WTC11 (cell line): ENCODE results near the gene AATK. TPM values are rescaled to one million over a fixed set of nuclear protein-coding genes. Genes with fewer than 3 reads are reported as not detected.

Experiments
- ATAC-seq: fragments of 200-7000 bp; cut with Tn5 transposase; 2 replicates; pipeline ENCODE4 v1.10.0; 2021; ENCODE audit warnings: mild to moderate bottlenecking, moderate library complexity
- CTCF ChIA-PET: fragments of 300-600 bp; sonication (Branson Sonifier 250); formaldehyde crosslinking; loops from one replicate; lab custom pipeline; 2021; ENCODE audit warnings: antibody characterized with exemption; lab: Charles Lee
- POLR2A ChIA-PET: fragments of 350-600 bp; sonication (Branson Sonifier 250); formaldehyde crosslinking; loops from one replicate; lab custom pipeline; 2021; ENCODE audit warnings: antibody characterized with exemption; lab: Charles Lee
- DNase-seq: peaks from one replicate; pipeline ENCODE4 v3.0.0; 2021; ENCODE audit warnings: low spot score
- H3K27ac Mint-ChIP-seq: 2 replicates; pipeline ENCODE4 v1.8.0; 2021; ENCODE audit warnings: mixed read lengths
- H3K27me3 Mint-ChIP-seq: 2 replicates; pipeline ENCODE4 v1.8.0; 2021; ENCODE audit warnings: low read depth, mild to moderate bottlenecking, moderate library complexity, mixed read lengths
- H3K36me3 Mint-ChIP-seq: 2 replicates; pipeline ENCODE4 v1.8.0; 2021; ENCODE audit warnings: mixed read lengths
- H3K4me1 Mint-ChIP-seq: 2 replicates; pipeline ENCODE4 v1.8.0; 2022; ENCODE audit warnings: mixed read lengths
- H3K4me3 Mint-ChIP-seq: 2 replicates; pipeline ENCODE4 v1.8.0; 2021; ENCODE audit warnings: mild to moderate bottlenecking, moderate library complexity, mixed read lengths
- H3K9me3 Mint-ChIP-seq: 2 replicates; pipeline ENCODE4 v1.8.0; 2021; ENCODE audit warnings: mixed read lengths
- ATF1 ChIP-seq: sonication (generic); formaldehyde crosslinking; IDR thresholded peaks from 2 replicates; pipeline ENCODE4 v1.8.1; 2023; ENCODE audit warnings: mild to moderate bottlenecking, moderate library complexity, missing genetic modification reagents
- CDX4 ChIP-seq: fragments of 250-450 bp; sonication (Bioruptor Pico); IDR thresholded peaks from 2 replicates; pipeline ENCODE4 v1.9.0; 2021; ENCODE audit warnings: moderate library complexity, mild to moderate bottlenecking, inconsistent platforms, borderline replicate concordance
- CREM ChIP-seq: sonication (generic); formaldehyde crosslinking; IDR thresholded peaks from 2 replicates; pipeline ENCODE4 v1.8.1; 2022; ENCODE audit warnings: mild to moderate bottlenecking, missing genetic modification reagents, moderate library complexity
- EMX1 ChIP-seq: fragments of 250-450 bp; sonication (Bioruptor Pico); IDR thresholded peaks from 2 replicates; pipeline ENCODE4 v1.8.0; 2021; ENCODE audit warnings: mild to moderate bottlenecking
- FOXK1 ChIP-seq: sonication (generic); formaldehyde crosslinking; IDR thresholded peaks from 2 replicates; pipeline ENCODE4 v1.8.0; 2022; ENCODE audit warnings: mild to moderate bottlenecking, moderate library complexity, missing genetic modification reagents
- JUN ChIP-seq: sonication (generic); formaldehyde crosslinking; IDR thresholded peaks from 2 replicates; pipeline ENCODE4 v1.8.0; 2023; ENCODE audit warnings: mild to moderate bottlenecking, missing genetic modification reagents
- MYBL2 ChIP-seq: sonication (generic); formaldehyde crosslinking; IDR thresholded peaks from 2 replicates; pipeline ENCODE4 v1.8.1; 2023; ENCODE audit warnings: mild to moderate bottlenecking, moderate library complexity, missing genetic modification reagents
- NFE2L1 ChIP-seq: sonication (generic); formaldehyde crosslinking; IDR thresholded peaks from 2 replicates; pipeline ENCODE4 v1.8.1; 2023; ENCODE audit warnings: missing genetic modification reagents
- RELA ChIP-seq: sonication (generic); formaldehyde crosslinking; IDR thresholded peaks from 2 replicates; pipeline ENCODE4 v1.8.1; 2022; ENCODE audit warnings: missing genetic modification reagents, mild to moderate bottlenecking, borderline replicate concordance
- SMAD4 ChIP-seq: sonication (generic); formaldehyde crosslinking; IDR thresholded peaks from 2 replicates; pipeline ENCODE4 v1.8.0; 2022; ENCODE audit warnings: mild to moderate bottlenecking, missing genetic modification reagents
- SP1 ChIP-seq: sonication (generic); formaldehyde crosslinking; conservative IDR thresholded peaks from 2 replicates; pipeline ENCODE4 v1.8.1; 2022; ENCODE audit warnings: missing genetic modification reagents
- STAT6 ChIP-seq: sonication (generic); formaldehyde crosslinking; conservative IDR thresholded peaks from 2 replicates; pipeline ENCODE4 v1.8.1; 2023; ENCODE audit warnings: mild to moderate bottlenecking, low read depth, missing genetic modification reagents, moderate library complexity
- TEAD1 ChIP-seq: sonication (generic); formaldehyde crosslinking; IDR thresholded peaks from 2 replicates; pipeline ENCODE4 v1.8.0; 2022; ENCODE audit warnings: mild to moderate bottlenecking, missing genetic modification reagents
- ZBTB43 ChIP-seq: sonication (generic); formaldehyde crosslinking; IDR thresholded peaks from 2 replicates; pipeline ENCODE4 v1.8.1; 2023; ENCODE audit warnings: mild to moderate bottlenecking, missing genetic modification reagents
- ZNF121 ChIP-seq: sonication (generic); formaldehyde crosslinking; IDR thresholded peaks from 2 replicates; pipeline ENCODE4 v1.8.0; 2023; ENCODE audit warnings: missing genetic modification reagents
- total RNA-seq: library from RNA; stranded (reverse); gene quantifications from 3 replicates; pipeline ENCODE4 v1.2.3, GENCODE V29; 2021
- TF ChIP-seq, protein P1 (sequence below): sonication (generic); formaldehyde crosslinking; IDR thresholded peaks from 2 replicates; pipeline ENCODE4 v1.8.1; 2022; ENCODE audit warnings: low read depth, missing genetic modification reagents, borderline replicate concordance
- TF ChIP-seq, protein P2 (sequence below): sonication (generic); formaldehyde crosslinking; IDR thresholded peaks from 2 replicates; pipeline ENCODE4 v1.8.0; 2023; ENCODE audit warnings: mild to moderate bottlenecking, missing genetic modification reagents
- TF ChIP-seq, protein P3 (sequence below): sonication (generic); formaldehyde crosslinking; IDR thresholded peaks from 2 replicates; pipeline ENCODE4 v1.8.0; 2022; ENCODE audit warnings: mild to moderate bottlenecking, missing genetic modification reagents

AATK gene
- total RNA-seq, 1 experiment from 2014 or later = 2.9 TPM

DNA sequence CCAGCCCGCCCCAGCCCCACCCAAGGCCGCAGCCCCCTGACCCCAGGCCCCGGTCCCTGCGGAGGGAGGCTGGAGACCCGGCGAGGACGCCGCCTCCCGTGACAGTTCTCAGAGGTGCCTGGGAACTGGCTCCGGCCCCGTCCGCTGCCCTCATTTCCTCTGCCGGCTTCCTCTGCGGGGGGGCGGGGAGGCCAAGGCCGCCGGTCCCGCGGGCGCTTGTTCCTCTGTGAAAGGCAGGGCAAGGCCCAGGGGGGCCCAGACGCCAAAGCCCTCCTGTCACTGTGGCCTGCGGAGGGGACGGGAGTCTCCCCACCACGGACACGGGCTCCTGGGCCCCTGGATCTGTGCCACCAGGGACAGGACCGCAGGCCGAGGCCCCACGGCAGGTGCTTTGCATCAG lies 5.7 kb downstream of the AATK start (continued):
- TF ChIP-seq CDX4 (CRISPR knock-in tag) (no peak), SMAD4 (CRISPR knock-in tag) (no peak), NFE2L1 (CRISPR knock-in tag) (no peak), MYBL2 (CRISPR knock-in tag) (no peak), ATF1 (CRISPR knock-in tag) (no peak), ZNF121 (CRISPR knock-in tag) (no peak)
- TF ChIP-seq, protein P1, sequence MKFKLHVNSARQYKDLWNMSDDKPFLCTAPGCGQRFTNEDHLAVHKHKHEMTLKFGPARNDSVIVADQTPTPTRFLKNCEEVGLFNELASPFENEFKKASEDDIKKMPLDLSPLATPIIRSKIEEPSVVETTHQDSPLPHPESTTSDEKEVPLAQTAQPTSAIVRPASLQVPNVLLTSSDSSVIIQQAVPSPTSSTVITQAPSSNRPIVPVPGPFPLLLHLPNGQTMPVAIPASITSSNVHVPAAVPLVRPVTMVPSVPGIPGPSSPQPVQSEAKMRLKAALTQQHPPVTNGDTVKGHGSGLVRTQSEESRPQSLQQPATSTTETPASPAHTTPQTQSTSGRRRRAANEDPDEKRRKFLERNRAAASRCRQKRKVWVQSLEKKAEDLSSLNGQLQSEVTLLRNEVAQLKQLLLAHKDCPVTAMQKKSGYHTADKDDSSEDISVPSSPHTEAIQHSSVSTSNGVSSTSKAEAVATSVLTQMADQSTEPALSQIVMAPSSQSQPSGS (CRISPR knock-in tag) = no peak

DNA sequence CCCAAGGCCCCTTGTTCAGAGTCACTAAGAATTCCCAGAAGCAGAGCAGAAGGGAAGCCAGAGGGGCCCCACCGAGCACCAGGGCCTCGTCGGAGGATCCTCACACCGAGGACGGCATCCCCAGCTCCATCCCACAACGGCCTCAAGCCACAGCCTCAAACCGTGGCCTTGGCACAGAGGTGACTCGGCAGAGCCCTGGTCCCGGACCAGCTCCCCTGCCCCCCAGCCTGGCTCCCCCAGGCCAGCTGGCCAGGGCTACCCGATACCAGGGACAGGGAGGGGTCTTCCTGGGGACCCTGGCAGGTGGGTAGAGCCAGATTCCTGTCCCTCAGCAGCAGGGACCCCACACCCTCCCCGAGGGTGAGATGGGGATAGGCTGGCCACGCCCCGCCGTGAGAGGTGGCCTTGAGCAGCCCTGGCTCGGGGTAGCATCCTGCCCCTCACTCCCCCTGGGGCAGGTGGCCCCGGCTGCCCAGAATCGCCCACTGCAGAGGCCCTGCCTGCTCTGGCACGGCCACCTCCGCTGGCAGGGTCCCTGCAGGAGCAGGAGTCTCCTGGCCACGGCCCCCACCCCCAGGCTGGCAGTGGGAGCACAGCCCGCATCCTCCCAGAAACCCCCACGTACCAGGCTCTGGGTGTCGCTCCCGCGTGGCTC lies 6.3 kb downstream of the AATK start:
- no peak overlapping the region for H3K27ac Mint-ChIP-seq
- DNase-seq (no peak), ATAC-seq (no peak)
- ChIA-PET POLR2A (no interaction called here), CTCF (interaction anchor here (1.6 kb wide), 1 partner anchor 58 kb away, joined by 3 read pairs; no protein-coding TSS in a partner anchor)
- H3K4me1 Mint-ChIP-seq = no peaks in the 10 kb centered on the region
- no peaks in the 10 kb centered on the region; the same call in 1 of the 2 replicates for H3K27me3 Mint-ChIP-seq
- H3K4me3 Mint-ChIP-seq = no peak overlapping the region
- H3K36me3 Mint-ChIP-seq = no peaks in the 10 kb centered on the region
- no peak for TF ChIP-seq ZNF121 (CRISPR knock-in tag)
- TF ChIP-seq TEAD1 = no peak
- no peak for TF ChIP-seq RELA
- H3K9me3 Mint-ChIP-seq = no peaks in the 10 kb centered on the region

GRCh38 chr17:81158688-81159590 lies 7.1 kb downstream of the AATK start:
- no peaks in the 10 kb centered on the region for H3K9me3 Mint-ChIP-seq
- H3K4me1 Mint-ChIP-seq = no peaks in the 10 kb centered on the region
- no peak overlapping the region for H3K4me3 Mint-ChIP-seq
- ChIA-PET CTCF (interaction anchor here (1.6 kb wide), 1 partner anchor 57 kb away, joined by 3 read pairs; no protein-coding TSS in a partner anchor), POLR2A (no interaction called here)
- no peak for TF ChIP-seq CREM (CRISPR knock-in tag)
- TF ChIP-seq ZNF121 (CRISPR knock-in tag) = no peak
- TF ChIP-seq, protein P2, sequence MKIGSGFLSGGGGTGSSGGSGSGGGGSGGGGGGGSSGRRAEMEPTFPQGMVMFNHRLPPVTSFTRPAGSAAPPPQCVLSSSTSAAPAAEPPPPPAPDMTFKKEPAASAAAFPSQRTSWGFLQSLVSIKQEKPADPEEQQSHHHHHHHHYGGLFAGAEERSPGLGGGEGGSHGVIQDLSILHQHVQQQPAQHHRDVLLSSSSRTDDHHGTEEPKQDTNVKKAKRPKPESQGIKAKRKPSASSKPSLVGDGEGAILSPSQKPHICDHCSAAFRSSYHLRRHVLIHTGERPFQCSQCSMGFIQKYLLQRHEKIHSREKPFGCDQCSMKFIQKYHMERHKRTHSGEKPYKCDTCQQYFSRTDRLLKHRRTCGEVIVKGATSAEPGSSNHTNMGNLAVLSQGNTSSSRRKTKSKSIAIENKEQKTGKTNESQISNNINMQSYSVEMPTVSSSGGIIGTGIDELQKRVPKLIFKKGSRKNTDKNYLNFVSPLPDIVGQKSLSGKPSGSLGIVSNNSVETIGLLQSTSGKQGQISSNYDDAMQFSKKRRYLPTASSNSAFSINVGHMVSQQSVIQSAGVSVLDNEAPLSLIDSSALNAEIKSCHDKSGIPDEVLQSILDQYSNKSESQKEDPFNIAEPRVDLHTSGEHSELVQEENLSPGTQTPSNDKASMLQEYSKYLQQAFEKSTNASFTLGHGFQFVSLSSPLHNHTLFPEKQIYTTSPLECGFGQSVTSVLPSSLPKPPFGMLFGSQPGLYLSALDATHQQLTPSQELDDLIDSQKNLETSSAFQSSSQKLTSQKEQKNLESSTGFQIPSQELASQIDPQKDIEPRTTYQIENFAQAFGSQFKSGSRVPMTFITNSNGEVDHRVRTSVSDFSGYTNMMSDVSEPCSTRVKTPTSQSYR (CRISPR knock-in tag) = no peak
- no peak for TF ChIP-seq ZBTB43 (CRISPR knock-in tag)
- no peak for TF ChIP-seq STAT6 (CRISPR knock-in tag)
- TF ChIP-seq FOXK1 (CRISPR knock-in tag) = no peak
- no peak for TF ChIP-seq EMX1 (CRISPR knock-in tag)
- TF ChIP-seq CDX4 (CRISPR knock-in tag) = no peak
- TF ChIP-seq JUN (CRISPR knock-in tag) = no peak
- no peak for TF ChIP-seq SP1 (CRISPR knock-in tag)
- TF ChIP-seq, protein P3, sequence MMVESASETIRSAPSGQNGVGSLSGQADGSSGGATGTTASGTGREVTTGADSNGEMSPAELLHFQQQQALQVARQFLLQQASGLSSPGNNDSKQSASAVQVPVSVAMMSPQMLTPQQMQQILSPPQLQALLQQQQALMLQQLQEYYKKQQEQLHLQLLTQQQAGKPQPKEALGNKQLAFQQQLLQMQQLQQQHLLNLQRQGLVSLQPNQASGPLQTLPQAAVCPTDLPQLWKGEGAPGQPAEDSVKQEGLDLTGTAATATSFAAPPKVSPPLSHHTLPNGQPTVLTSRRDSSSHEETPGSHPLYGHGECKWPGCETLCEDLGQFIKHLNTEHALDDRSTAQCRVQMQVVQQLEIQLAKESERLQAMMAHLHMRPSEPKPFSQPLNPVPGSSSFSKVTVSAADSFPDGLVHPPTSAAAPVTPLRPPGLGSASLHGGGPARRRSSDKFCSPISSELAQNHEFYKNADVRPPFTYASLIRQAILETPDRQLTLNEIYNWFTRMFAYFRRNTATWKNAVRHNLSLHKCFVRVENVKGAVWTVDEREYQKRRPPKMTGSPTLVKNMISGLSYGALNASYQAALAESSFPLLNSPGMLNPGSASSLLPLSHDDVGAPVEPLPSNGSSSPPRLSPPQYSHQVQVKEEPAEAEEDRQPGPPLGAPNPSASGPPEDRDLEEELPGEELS (CRISPR knock-in tag) = no peak
- TF ChIP-seq ATF1 (CRISPR knock-in tag) = no peak
- H3K27ac Mint-ChIP-seq = no peak overlapping the region
- ATAC-seq = no peak
- no peak for DNase-seq
- no peaks in the 10 kb centered on the region; the same call in 1 of the 2 replicates for H3K27me3 Mint-ChIP-seq
- no peaks in the 10 kb centered on the region for H3K36me3 Mint-ChIP-seq
